HG03025 (cell line): ENCODE results near the gene CELF3.
"Not testable (repeated sequence)": the region's sequence is repeated elsewhere in the genome, so short reads cannot be mapped to it uniquely, and the experiment has no call there.

Experiments
- ATAC-seq: cut with Tn5 transposase; IDR thresholded peaks from one replicate; pipeline ENCODE4 v1.9.1; 2021; ENCODE audit warnings: mild to moderate bottlenecking, moderate library complexity; ENCODE audit not compliant: unreplicated experiment, low FRiP score

Gene CELF3

GRCh38 chr1:151716771-151717631 lies at the start of gene CELF3:
TSS of gene CELF3 (minus strand) at chr1:151716803. CDS start at chr1:151716020, 783 bp downstream.
- no peak for ATAC-seq

DNA sequence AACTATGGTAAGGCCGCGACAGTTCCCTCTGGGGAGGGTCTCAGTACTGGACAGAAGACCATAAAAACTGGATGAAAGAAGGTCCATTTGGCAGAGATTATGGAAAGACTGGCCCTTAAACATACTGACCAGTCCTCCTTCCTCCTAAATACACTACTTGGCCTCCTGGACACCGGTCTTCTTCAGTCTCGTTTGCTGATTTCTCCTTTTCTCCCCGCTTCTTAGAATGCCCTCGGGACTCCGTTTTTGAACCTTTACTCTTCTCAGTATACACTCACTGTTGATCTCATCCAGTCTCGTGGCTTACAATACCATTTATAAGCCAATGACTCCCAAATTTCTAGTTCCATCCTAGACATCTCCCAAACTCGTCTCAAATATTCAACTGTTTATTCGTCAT lies 47.4 kb upstream of the CELF3 start:
- no peak for ATAC-seq

DNA sequence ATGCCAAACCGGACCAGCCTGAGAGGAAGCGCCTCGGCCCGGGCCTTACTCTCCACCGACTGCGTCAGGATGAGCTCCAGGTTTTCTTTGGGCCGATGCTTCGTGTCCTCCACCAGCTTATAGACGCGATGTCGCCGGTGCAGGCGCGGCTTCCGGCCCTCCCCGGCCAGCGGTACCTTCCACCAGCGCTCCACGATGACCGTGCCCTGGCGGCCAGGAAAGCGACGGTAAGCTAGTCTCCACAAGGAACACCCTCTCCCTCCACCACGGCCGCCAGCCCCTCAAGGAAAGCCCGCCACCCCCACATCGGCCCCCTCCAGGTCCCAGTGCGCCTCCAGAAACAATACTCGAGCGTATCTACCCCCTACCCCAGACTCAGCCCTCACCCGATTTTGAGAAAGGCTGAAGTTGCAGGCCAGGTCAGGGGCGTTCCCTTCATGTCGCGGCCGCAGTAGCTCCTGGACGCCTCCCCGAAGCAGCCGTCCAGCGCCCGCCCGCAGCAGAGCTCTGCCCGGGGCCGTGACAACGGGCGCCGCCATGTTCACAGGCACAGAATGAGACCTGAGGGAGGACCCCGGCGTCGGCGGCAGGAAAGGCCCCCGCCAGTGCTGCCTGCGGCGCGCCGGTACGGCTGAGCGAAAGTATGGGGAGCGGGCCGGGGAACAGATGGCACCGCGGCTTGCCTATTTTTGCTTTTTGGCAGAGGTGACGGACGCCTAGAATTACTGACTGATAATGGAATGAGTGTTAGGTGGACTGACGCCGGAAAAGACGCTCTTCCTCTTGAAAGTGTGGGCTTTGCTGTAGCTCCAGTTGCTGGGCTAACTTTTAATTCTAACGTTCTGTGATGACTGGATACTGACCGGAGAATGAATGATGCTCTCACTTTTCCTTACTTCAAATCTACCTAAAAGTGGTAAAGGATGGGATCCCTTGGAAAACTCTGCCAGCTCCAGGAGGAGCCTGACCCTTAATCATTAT lies 46.6 kb upstream of the CELF3 start, which contains the start of gene MRPL9:
Gene MRPL9 (minus strand): TSS at position 556 of the 981 bp plus-strand sequence. CDS start 17 bp downstream, at position 539.
- ATAC-seq = no peak

DNA sequence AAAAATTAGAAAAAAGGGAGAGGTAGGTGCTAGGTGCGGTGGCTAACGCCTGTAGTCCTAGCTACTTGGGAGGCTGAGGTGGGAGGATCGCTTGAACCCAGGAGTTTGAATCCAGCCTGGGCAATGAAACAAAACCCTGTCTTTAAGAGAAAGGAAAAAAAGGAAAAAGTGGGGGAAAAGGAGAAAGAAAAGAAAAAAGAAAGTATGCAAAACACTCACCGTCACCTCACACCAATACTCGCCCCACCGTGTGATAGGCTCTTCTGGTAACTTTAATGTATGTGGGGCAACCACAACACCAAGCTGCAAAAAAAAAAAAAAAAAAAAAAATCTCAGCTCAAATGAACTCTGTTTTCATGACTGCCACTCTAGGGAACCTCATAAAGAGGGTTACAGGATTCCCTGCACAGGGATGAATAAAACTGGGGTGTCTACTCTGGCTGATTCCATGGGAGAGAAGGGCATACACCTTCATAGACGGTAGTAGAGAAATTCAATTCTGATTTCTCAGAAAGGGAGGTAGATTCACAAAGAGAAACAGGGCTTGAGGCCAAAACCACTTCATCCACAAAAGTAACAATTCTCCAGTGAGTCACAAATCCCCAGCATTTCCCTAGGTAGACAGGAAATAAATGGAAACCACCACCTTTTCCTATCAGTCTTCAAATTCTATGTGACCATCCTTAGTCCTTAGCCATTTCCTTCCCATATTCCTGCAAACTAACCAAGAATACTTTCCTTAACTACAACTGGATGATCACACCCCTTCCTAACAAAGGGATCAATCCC lies 44.2 kb upstream of the CELF3 start:
- no peak for ATAC-seq

DNA sequence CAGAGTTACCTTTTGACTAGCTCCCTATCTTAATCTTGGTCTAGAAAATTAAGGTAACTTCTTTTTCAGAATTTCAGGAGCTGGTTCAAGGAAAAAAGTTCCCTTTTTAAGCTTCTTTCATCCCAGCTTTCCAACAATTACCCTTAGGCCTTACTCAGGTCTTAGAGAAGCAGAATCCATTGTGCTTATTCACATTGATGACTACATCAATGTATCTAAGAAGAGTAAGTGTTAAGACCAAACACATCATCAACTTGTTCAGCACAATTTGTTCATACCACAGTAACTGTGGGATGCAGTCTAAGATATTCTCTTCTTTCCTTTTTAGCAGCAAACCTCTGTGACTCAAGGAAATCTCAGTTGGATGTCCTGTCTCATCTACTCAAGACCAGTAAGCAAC lies 42.6 kb upstream of the CELF3 start:
- ATAC-seq = no peak

GRCh38 chr1:151756291-151756690 lies 39.7 kb upstream of the CELF3 start:
- no peak for ATAC-seq

DNA sequence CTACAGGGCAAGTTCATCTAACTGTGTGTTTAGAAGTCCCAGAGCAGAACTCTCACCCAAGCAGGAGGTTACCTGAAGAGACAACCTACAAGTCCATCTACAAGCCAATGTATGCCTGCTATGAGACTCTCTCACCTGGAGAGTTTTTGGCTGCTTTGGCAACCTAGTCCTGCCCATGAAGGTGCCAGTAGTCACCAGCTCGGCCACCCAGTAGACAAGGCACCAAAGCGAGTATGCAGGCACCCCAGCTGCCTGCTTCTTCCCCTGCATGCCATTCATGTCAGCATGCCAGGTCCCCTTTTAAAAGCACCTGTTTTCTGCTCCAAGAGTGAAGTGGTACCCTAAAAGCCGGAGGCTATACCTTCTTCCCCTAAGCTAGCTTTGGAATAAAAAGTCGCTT lies 24.9 kb upstream of the CELF3 start:
- no peak for ATAC-seq

- ATAC-seq = no peak
Measured at GRCh38 chr1:151739590-151740355, 23.2 kb upstream of the CELF3 start.

GRCh38 chr1:151737479-151737878 lies 20.9 kb upstream of the CELF3 start:
- no peak for ATAC-seq

GRCh38 chr1:151737026-151737425 lies 20.4 kb upstream of the CELF3 start:
- ATAC-seq = no peak

GRCh38 chr1:151733995-151734394 lies 17.4 kb upstream of the CELF3 start:
- not testable (repeated sequence) for ATAC-seq

- ATAC-seq = no peak
Measured at GRCh38 chr1:151733126-151733525, 16.5 kb upstream of the CELF3 start.

GRCh38 chr1:151729966-151730291 lies 13.3 kb upstream of the CELF3 start:
- ATAC-seq = no peak

DNA sequence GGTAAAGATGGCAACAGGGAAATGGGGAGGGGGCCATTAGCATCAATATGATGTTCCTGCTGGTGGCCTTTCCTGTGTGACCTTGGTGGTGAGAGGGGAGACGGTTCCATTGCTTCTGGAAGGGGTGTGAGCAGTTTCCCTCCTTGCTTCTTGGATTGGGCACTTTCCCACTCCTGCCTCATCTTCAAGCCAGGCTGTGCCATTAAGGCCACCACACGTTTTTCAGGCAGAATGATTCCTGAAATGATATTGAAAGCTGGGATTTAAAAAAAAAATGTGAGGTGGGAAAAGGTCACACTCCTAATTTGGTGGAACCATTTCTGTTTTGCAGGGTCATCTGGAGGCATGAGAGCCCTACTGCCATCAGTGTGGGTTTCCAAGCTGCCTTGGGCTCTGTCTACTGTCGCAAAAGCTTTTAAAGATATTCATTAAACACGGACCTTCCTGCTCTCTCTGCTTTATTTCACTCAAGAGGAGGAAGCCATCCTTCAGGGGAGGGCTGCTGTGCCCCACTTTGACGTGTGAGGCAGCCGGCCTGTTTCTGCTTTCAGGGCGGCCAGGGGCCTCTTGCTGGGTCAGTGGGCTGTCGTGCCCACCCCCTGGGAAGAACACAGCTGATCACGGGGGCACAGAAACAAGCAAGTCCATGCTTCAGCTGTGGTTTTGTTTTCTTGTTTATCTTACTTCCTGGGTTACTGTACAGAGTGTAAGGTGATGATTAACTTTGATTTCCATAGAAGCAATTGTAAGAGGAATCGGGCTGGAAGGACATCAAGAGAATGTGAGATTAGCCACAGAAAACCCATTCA lies 12.8 kb upstream of the CELF3 start:
- no peak for ATAC-seq

DNA sequence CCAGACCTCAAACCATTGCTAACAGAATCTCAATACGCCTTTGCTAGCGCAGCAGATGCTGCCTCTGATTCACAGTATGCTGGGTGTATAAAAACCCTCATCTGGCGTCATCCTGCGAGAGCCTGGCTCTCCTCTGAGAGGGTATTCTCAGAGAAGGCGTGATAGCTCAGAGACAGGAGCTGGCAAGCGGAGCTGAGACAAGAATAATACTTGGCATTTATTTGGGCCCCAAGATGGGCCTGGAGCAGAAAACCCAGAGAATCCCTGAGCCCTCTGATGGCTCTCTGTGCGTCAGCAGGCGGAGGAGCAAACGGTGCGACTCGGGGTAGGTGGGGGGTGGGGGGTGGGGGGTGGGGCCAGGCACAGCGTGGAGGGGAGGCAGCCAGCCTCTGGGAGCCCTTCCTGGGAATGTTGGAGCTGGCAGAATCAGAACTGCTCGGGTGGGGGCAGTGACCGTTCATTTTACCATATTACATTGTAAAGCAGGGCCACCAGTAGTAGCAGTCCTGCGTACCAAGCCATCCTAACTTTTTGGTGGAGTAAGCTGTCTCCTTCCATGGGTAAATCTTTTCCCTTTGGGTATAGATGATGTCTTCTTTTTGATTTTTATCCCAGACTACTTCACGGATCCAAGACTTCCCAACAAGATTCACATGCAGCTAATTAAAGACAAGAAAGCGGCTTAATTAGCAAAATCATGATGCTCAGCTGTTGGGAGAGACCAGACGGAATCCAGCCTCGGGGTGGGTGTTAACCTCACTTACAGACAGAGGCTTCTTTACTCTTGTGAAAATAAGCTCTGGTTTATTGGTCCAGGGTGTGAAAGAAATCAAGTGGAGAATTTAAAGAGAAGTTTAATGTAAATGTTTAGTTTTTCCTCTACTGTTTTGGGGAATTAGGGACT lies 11.8 kb upstream of the CELF3 start:
- ATAC-seq = no peak

DNA sequence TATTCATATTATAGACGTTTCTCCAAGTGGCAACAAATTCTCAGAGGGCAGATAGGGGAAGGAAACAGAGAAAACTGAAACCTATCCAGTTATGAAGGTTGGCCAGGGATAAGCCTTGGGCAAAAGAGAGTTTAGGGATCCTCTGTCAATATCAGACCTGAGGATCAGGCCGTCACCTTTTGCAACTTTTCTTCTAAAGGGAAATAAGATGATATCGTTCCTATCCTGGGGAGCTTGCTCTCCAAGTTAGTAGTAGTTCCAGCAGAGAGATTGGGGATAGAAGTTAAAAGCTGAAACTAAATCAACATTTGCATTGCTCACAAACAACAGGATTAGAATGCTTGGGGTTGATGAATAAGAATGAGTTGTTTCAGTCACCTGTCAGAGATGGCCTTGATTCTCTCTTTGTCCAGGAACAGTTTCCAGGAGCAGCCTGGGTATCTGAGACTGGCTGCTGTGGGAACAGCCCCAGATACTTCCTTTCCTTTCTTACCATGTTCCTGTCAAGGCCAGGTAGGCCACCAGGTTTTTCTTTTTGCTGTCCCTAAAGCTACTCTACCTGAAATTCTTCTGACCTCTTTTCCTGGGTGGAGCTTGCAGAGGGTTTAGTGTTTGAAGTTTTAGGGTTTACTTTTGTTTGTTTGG lies 7.2 kb upstream of the CELF3 start:
- no peak for ATAC-seq

DNA sequence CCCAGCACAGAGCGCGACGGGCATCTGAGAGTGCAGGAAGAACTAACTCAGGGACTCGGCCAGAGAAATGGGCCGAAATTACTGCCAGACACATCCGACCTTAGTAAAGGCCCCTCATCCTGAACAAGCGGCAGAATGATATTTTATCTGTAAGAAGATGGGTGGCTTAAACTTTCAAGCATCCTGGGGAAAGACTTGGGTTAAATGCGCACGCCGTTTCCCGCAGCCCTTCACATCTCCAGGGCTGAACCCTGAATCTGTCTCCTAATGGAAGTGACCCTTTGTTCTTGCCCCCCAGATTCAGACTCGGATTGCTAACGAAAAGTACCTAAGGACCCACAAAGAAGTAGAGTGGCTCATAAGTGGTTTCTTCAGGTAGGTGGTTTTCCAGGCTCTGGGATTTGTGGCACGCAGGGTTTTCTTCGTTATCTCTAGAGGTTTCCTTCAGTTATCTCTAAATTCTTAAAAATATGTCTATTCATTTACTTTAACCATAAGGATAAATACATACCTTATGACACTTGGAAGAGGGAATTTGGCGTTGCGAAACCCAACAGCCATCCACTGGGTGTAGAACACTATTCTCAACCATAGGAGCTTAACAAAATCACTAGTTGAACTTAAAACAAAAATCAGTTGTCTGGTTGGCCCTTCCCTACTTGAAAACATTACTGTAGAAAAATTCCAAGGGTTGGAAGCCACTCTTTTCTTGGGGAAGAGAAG lies 5.3 kb upstream of the CELF3 start:
- ATAC-seq = no peak
